Naive thymus-derived CD4-positive, alpha-beta T cell (primary cell): ENCODE data around the gene PRR35. TPM values are rescaled to one million over a fixed set of nuclear protein-coding genes. Genes with fewer than 3 reads are reported as not detected.

Experiments used
- ATAC-seq: fragments of 150-1000 bp; cut with Tn5 transposase; 2 replicates; pipeline ENCODE4 v1.10.0; 2021; ENCODE audit warnings: mild to moderate bottlenecking, moderate library complexity
- CTCF ChIA-PET: fragments of 350-600 bp; sonication (Branson Sonifier 250); formaldehyde crosslinking; loops from one replicate; lab custom pipeline; 2021; ENCODE audit warnings: antibody characterized with exemption; lab: Charles Lee
- POLR2A ChIA-PET: fragments of 350-600 bp; sonication (Branson Sonifier 250); formaldehyde crosslinking; loops from one replicate; lab custom pipeline; 2021; ENCODE audit warnings: antibody characterized with exemption, inconsistent platforms; lab: Charles Lee
- DNase-seq, 9 donors: peaks; one replicate each; pipeline versions ENCODE4 v3.0.0 to v3.0.0-alpha.2; 2020 to 2022; ENCODE audit warnings: mixed read lengths in 1 of 9
- H3K27ac ChIP-seq: one replicate; pipeline ENCODE4 v1.7.0; 2013; ENCODE audit warnings: mild to moderate bottlenecking, low read depth, low read length, moderate library complexity
- H3K27me3 ChIP-seq, 2 donors: one replicate each; pipeline ENCODE4 v1.7.0; 2013; ENCODE audit warnings: low read length in 2 of 2, mild to moderate bottlenecking in 2 of 2, moderate library complexity in 2 of 2; ENCODE audit not compliant: control insufficient read depth in 2 of 2, insufficient read depth in 2 of 2
- H3K36me3 ChIP-seq, 3 experiments: 1 replicate in 2 of 3; 2 replicates in 1 of 3; pipeline ENCODE4 v1.7.0; 2013; ENCODE audit warnings: low read length in 3 of 3, mild to moderate bottlenecking in 3 of 3, moderate library complexity in 1 of 3; ENCODE audit not compliant: insufficient read depth in 3 of 3, control insufficient read depth in 2 of 3
- H3K4me1 ChIP-seq, 2 donors: one replicate each; pipeline ENCODE4 v1.7.0; 2013; ENCODE audit warnings: low read length in 2 of 2, mild to moderate bottlenecking in 2 of 2, moderate library complexity in 1 of 2; ENCODE audit not compliant: control insufficient read depth in 2 of 2, insufficient read depth in 2 of 2
- H3K4me3 ChIP-seq: 2 replicates; pipeline ENCODE4 v1.7.0; 2013; ENCODE audit warnings: mild to moderate bottlenecking, low read length
- H3K9me3 ChIP-seq, 3 experiments: 1 replicate in 2 of 3; 2 replicates in 1 of 3; pipeline ENCODE4 v1.7.0; 2013; ENCODE audit warnings: low read length in 3 of 3; ENCODE audit not compliant: control insufficient read depth in 2 of 3
- H3K27ac Mint-ChIP-seq, 9 donors: one replicate each; pipeline ENCODE4 v1.8.0; 2020 to 2022; ENCODE audit warnings: mixed read lengths in 9 of 9, mild to moderate bottlenecking in 8 of 9, moderate library complexity in 5 of 9, inconsistent platforms in 2 of 9
- H3K27me3 Mint-ChIP-seq, 5 donors: one replicate each; pipeline ENCODE4 v1.8.0; 2021 to 2022; ENCODE audit warnings: mixed read lengths in 5 of 5, mild to moderate bottlenecking in 1 of 5
- H3K36me3 Mint-ChIP-seq, 5 donors: one replicate each; pipeline ENCODE4 v1.8.0; 2020 to 2022; ENCODE audit warnings: mixed read lengths in 5 of 5, mild to moderate bottlenecking in 3 of 5, inconsistent platforms in 1 of 5
- H3K4me1 Mint-ChIP-seq, 7 donors: one replicate each; pipeline ENCODE4 v1.8.0; 2020 to 2022; ENCODE audit warnings: mixed read lengths in 7 of 7, mild to moderate bottlenecking in 3 of 7, inconsistent platforms in 1 of 7
- H3K4me3 Mint-ChIP-seq, 10 donors: one replicate each; pipeline ENCODE4 v1.8.0; 2020 to 2022; ENCODE audit warnings: mild to moderate bottlenecking in 10 of 10, mixed read lengths in 10 of 10, moderate library complexity in 6 of 10, inconsistent platforms in 2 of 10
- H3K9me3 Mint-ChIP-seq, 11 donors: one replicate each; pipeline ENCODE4 v1.8.0; 2020 to 2022; ENCODE audit warnings: mixed read lengths in 11 of 11, mild to moderate bottlenecking in 4 of 11, inconsistent platforms in 1 of 11, moderate library complexity in 1 of 11
- intact Hi-C, 2 donors: fragments of 100-400 bp; cut with micrococcal nuclease; formaldehyde crosslinking; loops; one replicate each; pipeline ENCODE4 v1.15.1; 2023
- polyA plus RNA-seq, 2 donors: library from polyadenylated mRNA; unstranded; fragments of 300-500 nt; fragmentation: Illumina TruSeq; gene quantifications; one replicate each; pipeline ENCODE4 v1.2.3, GENCODE V29; 2021
- total RNA-seq, 6 experiments: library from RNA in 5 of 6; stranded (reverse) in 5 of 6; gene quantifications; 1 replicate in 5 of 6; 2 replicates in 1 of 6; pipeline ENCODE4 v1.2.3 and lab custom pipeline; 2021 to 2026

The PRR35 gene
- total and polyA plus RNA-seq, 7 experiments from 2014 or later, result not detected

- Histone ChIP-seq H3K9me3 (no peaks in the 10 kb centered on the region), H3K27me3 (no peaks in the 10 kb centered on the region), H3K4me1 (no peaks in the 10 kb centered on the region), H3K36me3 (peaks cover 0 to under 1% (median 0%) of the 10 kb centered on the region in 3 experiments), H3K4me3 (no peak overlapping the region), H3K27ac (no peak overlapping the region)
- Mint-ChIP-seq H3K4me3 (no peak overlapping the region), H3K27me3 (no peaks in the 10 kb centered on the region), H3K27ac (no peak overlapping the region), H3K36me3 (no peaks in the 10 kb centered on the region), H3K9me3 (no peaks in the 10 kb centered on the region), H3K4me1 (peaks cover 0 to 8% (median 0%) of the 10 kb centered on the region in 7 donors)
- POLR2A ChIA-PET, result no interaction called here
- CTCF ChIA-PET, result interaction anchor here (1.0 kb wide), 1 partner anchor 9 kb away, joined by 3 read pairs; no protein-coding TSS in a partner anchor
- intact Hi-C loops, result loop anchor here in 1 of 2 donors (10.0 kb wide), 1 partner anchor 1204 kb away; the partner anchor contains the start of genes NUBP2 and SPSB3
- ATAC-seq (no peak), DNase-seq (no peak)
Observed at GRCh38 chr16:580946-581498, 20.8 kb downstream of the PRR35 start.

GRCh38 chr16:582218-582613 is 22.0 kb downstream of the PRR35 start:
- Histone ChIP-seq H3K36me3 (no peaks in the 10 kb centered on the region), H3K4me1 (no peaks in the 10 kb centered on the region), H3K9me3 (no peaks in the 10 kb centered on the region), H3K4me3 (no peak overlapping the region), H3K27me3 (no peaks in the 10 kb centered on the region), H3K27ac (no peak overlapping the region)
- intact Hi-C loops, result loop anchor here in 1 of 2 donors (10.0 kb wide), 1 partner anchor 1203 kb away; the partner anchor contains the start of genes NUBP2 and SPSB3
- CTCF ChIA-PET, result no interaction called here
- Mint-ChIP-seq H3K27me3 (no peaks in the 10 kb centered on the region), H3K4me3 (no peak overlapping the region), H3K4me1 (peaks cover 0 to 8% (median under 1%) of the 10 kb centered on the region in 7 donors), H3K27ac (no peak overlapping the region), H3K9me3 (no peaks in the 10 kb centered on the region), H3K36me3 (no peaks in the 10 kb centered on the region)
- no peak for ATAC-seq
- no peak for DNase-seq
- POLR2A ChIA-PET, result no interaction called here

- ChIA-PET POLR2A (no interaction called here), CTCF (no interaction called here)
- no peak overlapping the region for H3K4me3 Mint-ChIP-seq
- no peak overlapping the region for H3K27ac Mint-ChIP-seq
- peaks cover under 1 to 1% of the 10 kb centered on the region in 2 donors for H3K4me1 ChIP-seq
- no peaks in the 10 kb centered on the region for H3K9me3 Mint-ChIP-seq
- H3K4me3 ChIP-seq, result no peak overlapping the region
- no peaks in the 10 kb centered on the region for H3K36me3 Mint-ChIP-seq
- H3K27me3 ChIP-seq, result no peaks in the 10 kb centered on the region
- intact Hi-C loops, result loop anchor here in 1 of 2 donors (10.0 kb wide), 1 partner anchor 1202 kb away; the partner anchor contains the start of genes NUBP2 and SPSB3
- peaks cover 0 to 11% (median 4%) of the 10 kb centered on the region in 7 donors for H3K4me1 Mint-ChIP-seq
- no peaks in the 10 kb centered on the region for H3K36me3 ChIP-seq
- no peak overlapping the region for H3K27ac ChIP-seq
- no peak for ATAC-seq
- no peak for DNase-seq
- H3K27me3 Mint-ChIP-seq, result no peaks in the 10 kb centered on the region
- H3K9me3 ChIP-seq, result no peaks in the 10 kb centered on the region
Observed at GRCh38 chr16:582614-583331, 22.6 kb downstream of the PRR35 start.

- H3K9me3 ChIP-seq, result no peaks in the 10 kb centered on the region
- no peak overlapping the region for H3K4me3 Mint-ChIP-seq
- intact Hi-C loops, result loop anchor here in 1 of 2 donors (10.0 kb wide), 1 partner anchor 1201 kb away; the partner anchor contains the start of genes NUBP2 and SPSB3
Observed at GRCh38 chr16:583470-583814, 23.2 kb downstream of the PRR35 start.

GRCh38 chr16:583815-584591 is 23.8 kb downstream of the PRR35 start:
- intact Hi-C loops, result loop anchor here in 1 of 2 donors (10.0 kb wide), 1 partner anchor 1201 kb away; the partner anchor contains the start of genes NUBP2 and SPSB3
- H3K4me3 Mint-ChIP-seq, result no peak overlapping the region
- ChIA-PET CTCF (no interaction called here), POLR2A (interaction anchor here (0.6 to 0.9 kb wide), 2 partner anchors 10 to 198 kb away, joined by 3 to 4 read pairs; no protein-coding TSS in a partner anchor)
- no peaks in the 10 kb centered on the region for H3K27me3 ChIP-seq
- ATAC-seq (no peak), DNase-seq (no peak)
- H3K36me3 ChIP-seq, result no peaks in the 10 kb centered on the region
- peaks cover 0 to 17% (median 13%) of the 10 kb centered on the region in 7 donors for H3K4me1 Mint-ChIP-seq
- H3K27me3 Mint-ChIP-seq, result no peaks in the 10 kb centered on the region
- no peaks in the 10 kb centered on the region for H3K9me3 ChIP-seq
- no peak overlapping the region for H3K27ac ChIP-seq
- H3K4me3 ChIP-seq, result no peak overlapping the region
- H3K9me3 Mint-ChIP-seq, result peaks cover 0 to 1% (median 0%) of the 10 kb centered on the region in 11 donors
- no peaks in the 10 kb centered on the region for H3K36me3 Mint-ChIP-seq
- no peak overlapping the region for H3K27ac Mint-ChIP-seq
- H3K4me1 ChIP-seq, result peaks cover 7 to 9% of the 10 kb centered on the region in 2 donors

More at GRCh38 chr16:583470-583814, 23.2 kb downstream of the PRR35 start:
- DNase-seq (no peak), ATAC-seq (no peak)
- ChIA-PET POLR2A (interaction anchor here (0.6 to 0.9 kb wide), 2 partner anchors 11 to 199 kb away, joined by 3 to 4 read pairs; no protein-coding TSS in a partner anchor), CTCF (no interaction called here)
- H3K4me3 ChIP-seq, result no peak overlapping the region
- peaks cover 7% of the 10 kb centered on the region in 2 donors for H3K4me1 ChIP-seq
- Mint-ChIP-seq H3K36me3 (no peaks in the 10 kb centered on the region), H3K27me3 (no peaks in the 10 kb centered on the region), H3K27ac (no peak overlapping the region), H3K9me3 (no peaks in the 10 kb centered on the region), H3K4me1 (peaks cover 0 to 17% (median 10%) of the 10 kb centered on the region in 7 donors)
- H3K27ac ChIP-seq, result no peak overlapping the region
- H3K27me3 ChIP-seq, result no peaks in the 10 kb centered on the region
- no peaks in the 10 kb centered on the region for H3K36me3 ChIP-seq

- Mint-ChIP-seq H3K36me3 (no peaks in the 10 kb centered on the region), H3K27me3 (no peaks in the 10 kb centered on the region), H3K27ac (peak overlapping the region in 3 of 9 donors; percentile 24 to 79 (median 48)), H3K9me3 (peaks cover 0 to 1% (median 0%) of the 10 kb centered on the region in 11 donors), H3K4me1 (peaks cover under 1 to 15% (median 13%) of the 10 kb centered on the region in 7 donors), H3K4me3 (peak overlapping the region in 3 of 10 donors; percentile 7 to 63 (median 38))
- Histone ChIP-seq H3K4me1 (peaks cover 7 to 9% of the 10 kb centered on the region in 2 donors), H3K36me3 (peaks cover 0 to 7% (median 0%) of the 10 kb centered on the region in 3 experiments), H3K27me3 (no peaks in the 10 kb centered on the region), H3K4me3 (no peak overlapping the region), H3K9me3 (no peaks in the 10 kb centered on the region), H3K27ac (no peak overlapping the region)
- no peak for ATAC-seq
- DNase-seq, result no peak
- ChIA-PET CTCF (no interaction called here), POLR2A (interaction anchor here (1.4 kb wide), 1 partner anchor 8 kb away, joined by 4 read pairs; no protein-coding TSS in a partner anchor)
- intact Hi-C loops, result loop anchor here in 1 of 2 donors (5.0 to 10.0 kb wide), 2 partner anchors 203 to 1199 kb away; partner anchors contain the start of genes NUBP2, PGAP6 and SPSB3
Observed at GRCh38 chr16:585351-585750, 25.2 kb downstream of the PRR35 start.
